ENCODE data around the gene UXS1. TPM values are rescaled to one million over a fixed set of nuclear protein-coding genes. Genes with fewer than 3 reads are reported as not detected.

UXS1 gene
- total and polyA plus RNA-seq, 2 of the 8 experiments (the other 6 are each of a cell fraction or from before 2014, with no cell fraction given), result 44.5 to 63.4 TPM

GRCh38 chr2:106181064-106181463, 13.0 kb downstream of the UXS1 start:
- Histone ChIP-seq H2BK12ac (ENCODE audit: low read depth, low read length) (no peak overlapping the region), H4K5ac (ENCODE audit: insufficient read length, low read depth, low read length) (no peak overlapping the region), H2BK5ac (ENCODE audit: low read depth, low read length) (no peak overlapping the region), H3K18ac (ENCODE audit: extremely low read depth, low read length) (no peak overlapping the region), H2BK15ac (ENCODE audit: low read length) (no peak overlapping the region), H2BK120ac (replicated peaks; ENCODE audit: low read depth, low read length) (no peak overlapping the region), H3K79me2 (ENCODE audit: control insufficient read depth in 1 of 2, insufficient read depth in 2 of 2, low read length in 2 of 2) (peaks cover 8 to 95% of the 10 kb centered on the region in 2 experiments), H2BK20ac (ENCODE audit: low read length) (no peak overlapping the region), H3K79me1 (ENCODE audit: low read depth, low read length) (peaks cover 16% of the 10 kb centered on the region), H3K23ac (ENCODE audit: insufficient read length) (no peak overlapping the region), H3K23me2 (ENCODE audit: low read depth, low read length) (no peaks in the 10 kb centered on the region), H3K27me3 (replicated peaks in 1 of 4; ENCODE audit: control insufficient read depth in 3 of 4, extremely low read depth in 1 of 4, insufficient read depth in 3 of 4, low read length in 3 of 4) (no peaks in the 10 kb centered on the region), H3K9me3 (ENCODE audit: insufficient read depth in 2 of 2, low read depth in 1 of 2, low read length in 1 of 2) (no peaks in the 10 kb centered on the region), H3K27ac (ENCODE audit: low read depth, low read length) (no peak overlapping the region), H2AFZ (ENCODE audit: low read length) (no peak overlapping the region), H3K56ac (replicated peaks; ENCODE audit: insufficient read length, low read depth, low read length) (no peak overlapping the region), H4K91ac (replicated peaks; ENCODE audit: insufficient read length, low read length) (no peak overlapping the region), H4K20me1 (replicated peaks in 1 of 2; ENCODE audit: control insufficient read depth in 1 of 2, insufficient read depth in 2 of 2, low read length in 2 of 2) (peaks cover 5 to 18% of the 10 kb centered on the region in 2 experiments), H2AK5ac (ENCODE audit: low read depth, low read length) (no peak overlapping the region), H3K4me2 (ENCODE audit: insufficient read depth in 1 of 2, low read depth in 2 of 2, low read length in 2 of 2) (no peak overlapping the region), H3K4me1 (replicated peaks in 1 of 4; ENCODE audit: control insufficient read depth in 3 of 4, insufficient read depth in 4 of 4, low read length in 3 of 4) (peaks cover 0 to 9% (median 4%) of the 10 kb centered on the region in 4 experiments; a peak in 4 of 7 replicates), H4K8ac (ENCODE audit: extremely low read depth, insufficient read depth, low read length) (peak overlapping the region; percentile 35; the same call in 1 of the 2 replicates), H3K36me3 (ENCODE audit: control insufficient read depth in 2 of 4, insufficient read depth in 4 of 4, low read length in 3 of 4) (no peaks in the 10 kb centered on the region), H3K4me3 (ENCODE audit: extremely low read depth in 1 of 4, insufficient read depth in 2 of 4, low read depth in 3 of 4, low read length in 4 of 4) (no peak overlapping the region), H3K14ac (ENCODE audit: insufficient read length) (no peak overlapping the region), H3K4ac (replicated peaks; ENCODE audit: insufficient read length, low read depth, low read length) (no peak overlapping the region), H3K9ac (replicated peaks in 1 of 4; ENCODE audit: extremely low read depth in 1 of 4, low read depth in 3 of 4, low read length in 3 of 4) (no peak overlapping the region)
- CTCF ChIA-PET (ENCODE audit: partially characterized antibody), result interaction anchor here (1.6 kb wide), 1 partner anchor 15 kb away, joined by 5 read pairs; no protein-coding TSS in a partner anchor
- WGBS, 2 experiments (ENCODE audit: extremely low coverage in 1 of 2, insufficient coverage in 1 of 2, insufficient read length in 1 of 2, insufficient replicate concordance in 2 of 2, low coverage in 1 of 2, low lambda C conversion rate in 2 of 2, missing lambda C conversion rate in 1 of 2), result 91% methylated on average over 10 of the region's 10 CpGs; no CpG with 5 or more reads in 1 of the 2 experiments
- no peak for FAIRE-seq
- DNase-seq (ENCODE audit: low read depth in 1 of 2, low spot score in 2 of 2), result no peak
- POLR2A ChIA-PET (ENCODE audit: partially characterized antibody), result no interaction called here
- TF ChIP-seq ASH2L (IDR thresholded peaks at IDR 0.05; ENCODE audit: low read length), result no peak
- no peak for TF ChIP-seq PHF8 (conservative IDR thresholded peaks at IDR 0.05; ENCODE audit: low read depth, low read length)
- TF ChIP-seq TEAD4 (IDR thresholded peaks at IDR 0.05; ENCODE audit: low read depth, low read length), result no peak
- TF ChIP-seq POLR2AphosphoS5 (IDR thresholded peaks at IDR 0.05; ENCODE audit: low read depth, low read length), result no peak
- TF ChIP-seq TCF12 (IDR thresholded peaks at IDR 0.05; ENCODE audit: low read depth, low read length), result no peak
- TF ChIP-seq CBX8 (IDR thresholded peaks at IDR 0.05; ENCODE audit: borderline replicate concordance, low read depth, low read length), result no peak
- TF ChIP-seq E2F6 (IDR thresholded peaks at IDR 0.05), result no peak
- no peak for TF ChIP-seq EP300 (IDR thresholded peaks at IDR 0.05; ENCODE audit: borderline replicate concordance in 1 of 2, low read depth in 2 of 2, low read length in 2 of 2)
- no peak for TF ChIP-seq SAP30 (IDR thresholded peaks at IDR 0.05; ENCODE audit: insufficient read depth, insufficient replicate concordance, low read length)
- TF ChIP-seq RBBP5 (IDR thresholded peaks at IDR 0.05; ENCODE audit: borderline replicate concordance, low read depth, low read length), result no peak
- no peak for TF ChIP-seq CTBP2 (IDR thresholded peaks at IDR 0.05; ENCODE audit: borderline replicate concordance, insufficient read depth, insufficient read length, low read length)
- TF ChIP-seq YY1 (IDR thresholded peaks at IDR 0.05; ENCODE audit: low read depth, low read length), result no peak
- TF ChIP-seq BCL11A (IDR thresholded peaks at IDR 0.05; ENCODE audit: low read depth in 2 of 2, low read length in 2 of 2), result no peak
- no peak for TF ChIP-seq KDM1A (IDR thresholded peaks at IDR 0.05; ENCODE audit: borderline replicate concordance, low read length)

Data from H1 (cell line).